ENCODE results near the gene FBXL22.

Gene FBXL22

GRCh38 chr15:63597038-63597790 lies at the start of gene FBXL22:
Gene FBXL22, plus strand, starts transcription at chr15:63597387. Its CDS starts 6 bp downstream, at chr15:63597393.
- no peak for DNase-seq

GRCh38 chr15:63551400-63551799 lies 45.8 kb upstream of the FBXL22 start:
- DNase-seq, result no peak

DNA sequence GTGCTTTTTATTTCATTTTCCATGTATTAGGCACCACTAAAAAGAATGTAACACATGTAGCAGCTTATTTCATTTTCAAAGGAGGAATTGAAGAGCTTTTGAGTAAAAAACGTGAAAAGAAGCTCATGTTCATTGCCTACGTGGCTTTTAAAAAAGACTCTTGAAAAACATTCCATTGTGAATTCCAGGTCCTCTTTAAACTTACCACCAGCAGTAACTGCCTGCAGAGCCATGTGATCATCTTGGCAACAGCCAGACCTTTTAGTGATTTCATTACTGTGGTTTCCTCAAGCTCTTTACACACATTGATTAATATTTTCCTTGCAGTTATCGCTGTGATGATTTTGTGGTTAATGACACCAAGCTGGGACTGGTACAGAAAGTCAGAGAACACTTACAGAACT lies 43.8 kb upstream of the FBXL22 start:
- no peak for DNase-seq

DNA sequence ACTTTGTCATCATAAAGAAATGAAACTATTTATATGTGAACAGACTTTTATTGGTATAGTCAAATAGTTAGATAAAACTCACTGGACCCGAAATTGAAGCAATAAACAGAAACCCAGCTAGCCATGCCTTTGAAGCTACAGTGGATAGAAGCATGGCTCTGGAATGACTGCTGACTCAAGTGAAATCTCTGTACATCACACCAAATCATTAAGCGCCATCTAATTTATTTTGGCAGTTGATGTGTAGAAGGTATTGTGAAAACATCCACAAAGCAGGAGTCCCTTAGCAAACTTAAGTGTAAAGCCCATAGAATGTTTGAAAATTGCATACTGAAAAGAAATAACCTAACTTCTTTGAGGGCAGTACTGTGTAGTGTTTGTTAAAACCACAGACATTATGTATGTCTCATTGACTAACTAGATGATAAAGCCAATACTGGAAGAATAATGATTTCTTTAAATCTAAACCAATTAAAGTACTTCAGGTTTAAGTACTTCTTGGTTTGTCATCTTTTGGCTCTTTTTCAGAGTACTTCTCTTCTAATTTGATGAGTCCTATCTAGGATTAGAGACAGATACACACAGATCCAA lies 42.8 kb upstream of the FBXL22 start:
- no peak for DNase-seq

GRCh38 chr15:63555507-63555906 lies 41.7 kb upstream of the FBXL22 start:
- no peak for DNase-seq

- DNase-seq, result no peak
Measured at GRCh38 chr15:63556246-63556645, 40.9 kb upstream of the FBXL22 start.

GRCh38 chr15:63556736-63557135 lies 40.5 kb upstream of the FBXL22 start:
- no peak for DNase-seq

GRCh38 chr15:63559753-63560152 lies 37.4 kb upstream of the FBXL22 start:
- DNase-seq, result no peak

DNA sequence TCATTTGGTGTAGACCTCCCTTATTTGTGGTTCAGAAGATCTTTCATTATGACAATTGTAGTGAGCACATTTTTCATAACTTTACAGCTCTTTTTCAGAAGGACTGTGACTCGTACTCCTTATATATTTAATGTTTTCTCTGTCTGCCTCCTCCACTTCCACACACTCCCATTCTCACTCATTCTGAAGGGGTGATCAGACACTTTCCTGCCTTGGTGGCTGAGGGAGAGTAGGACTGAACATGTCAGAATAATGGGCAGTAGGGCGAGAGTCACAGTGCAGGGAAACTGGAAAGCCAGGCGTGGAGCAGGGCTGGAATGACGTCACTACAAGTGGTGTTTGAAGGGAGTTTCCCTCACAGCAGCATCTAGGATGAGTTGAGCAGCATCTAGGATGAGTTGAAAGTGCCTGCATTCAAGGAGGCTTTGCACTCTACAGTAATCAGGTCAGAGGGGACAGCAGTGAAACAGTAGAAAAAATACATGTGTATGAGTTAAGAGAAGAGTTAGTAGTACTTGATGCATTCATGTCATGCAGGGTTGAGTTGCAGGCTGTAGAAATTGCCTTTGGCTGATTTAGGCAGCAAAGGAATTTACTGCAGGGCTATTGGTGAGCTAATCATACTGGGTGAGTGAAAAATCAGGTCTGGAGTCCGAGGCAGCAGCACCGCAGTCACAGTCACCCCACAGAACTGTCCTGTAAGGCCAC lies 36.3 kb upstream of the FBXL22 start:
- no peak for DNase-seq

DNA sequence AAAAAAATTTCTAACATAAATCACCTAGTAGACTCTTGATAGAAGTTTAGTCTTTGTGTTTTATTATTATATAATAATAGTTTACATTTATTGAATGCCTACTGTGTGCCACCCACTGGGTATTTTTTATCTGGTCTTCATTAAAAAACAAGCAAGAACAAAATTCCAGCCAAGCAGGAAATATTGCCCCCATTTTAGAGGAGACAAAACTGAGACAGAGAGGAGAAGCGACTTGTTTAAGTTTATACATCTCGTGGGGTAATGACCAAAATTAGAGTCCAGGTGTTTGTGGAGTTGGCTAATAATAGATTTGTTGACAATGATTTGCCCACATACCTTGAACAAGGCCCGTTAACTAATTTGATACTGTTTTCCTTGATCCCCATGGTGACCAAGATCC lies 33.1 kb upstream of the FBXL22 start:
- no peak for DNase-seq

DNA sequence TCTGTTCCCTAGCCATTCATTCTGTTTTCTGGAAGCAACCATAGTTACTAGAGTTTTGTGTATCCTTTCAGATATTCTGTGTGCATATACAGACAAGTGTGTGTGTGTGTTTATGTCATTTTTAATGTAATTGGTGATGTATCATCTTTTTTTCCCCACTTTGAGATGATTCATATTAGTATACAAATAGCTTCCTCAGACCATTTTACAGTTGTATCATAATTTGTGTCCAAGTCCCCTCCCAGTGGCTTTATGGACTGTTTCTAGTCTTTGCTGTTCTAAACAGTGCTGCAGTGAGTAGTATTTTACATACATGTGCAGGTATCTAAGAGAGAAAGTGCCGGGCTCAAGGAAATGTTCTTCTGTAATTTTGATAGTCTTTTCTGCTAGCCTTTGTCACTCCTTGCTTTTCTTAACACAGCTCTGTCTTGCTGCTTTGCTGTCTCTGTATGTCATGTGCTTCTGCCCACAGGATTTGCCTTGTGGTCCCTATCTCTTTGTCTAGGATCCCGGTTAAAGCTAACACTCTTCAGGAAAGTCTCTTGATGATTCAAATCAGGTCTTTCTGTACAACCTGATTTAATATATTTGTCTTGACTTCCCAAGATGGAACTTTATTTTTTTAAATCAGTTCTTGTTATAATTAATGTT lies 31.5 kb upstream of the FBXL22 start:
- DNase-seq, result no peak

GRCh38 chr15:63572749-63573464 lies 24.3 kb upstream of the FBXL22 start:
- no peak for DNase-seq

- DNase-seq, result no peak
Measured at GRCh38 chr15:63573533-63573932, 23.7 kb upstream of the FBXL22 start.

DNA sequence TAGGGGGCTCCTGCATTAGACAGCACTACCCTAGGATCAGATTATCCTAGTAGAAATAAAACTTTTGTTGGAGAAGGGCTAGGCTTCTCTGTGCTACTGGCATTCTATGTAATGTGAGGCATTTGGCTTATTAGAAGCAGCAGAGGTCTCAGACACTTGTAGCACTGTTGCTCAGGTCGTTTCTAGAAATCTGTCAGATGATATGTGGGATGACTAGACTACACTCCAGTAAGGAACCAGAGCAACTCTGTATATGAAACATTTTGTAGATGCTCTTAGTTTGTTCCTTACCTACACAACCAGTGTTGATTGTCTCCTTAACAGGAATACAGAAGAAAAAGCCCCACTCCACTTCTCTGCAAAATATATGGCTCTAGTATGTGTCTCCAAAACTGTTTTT lies 21.9 kb upstream of the FBXL22 start:
- DNase-seq, result no peak

- DNase-seq, result peak; percentile 35 to 55
Measured at GRCh38 chr15:63576441-63576840, 20.7 kb upstream of the FBXL22 start.

DNA sequence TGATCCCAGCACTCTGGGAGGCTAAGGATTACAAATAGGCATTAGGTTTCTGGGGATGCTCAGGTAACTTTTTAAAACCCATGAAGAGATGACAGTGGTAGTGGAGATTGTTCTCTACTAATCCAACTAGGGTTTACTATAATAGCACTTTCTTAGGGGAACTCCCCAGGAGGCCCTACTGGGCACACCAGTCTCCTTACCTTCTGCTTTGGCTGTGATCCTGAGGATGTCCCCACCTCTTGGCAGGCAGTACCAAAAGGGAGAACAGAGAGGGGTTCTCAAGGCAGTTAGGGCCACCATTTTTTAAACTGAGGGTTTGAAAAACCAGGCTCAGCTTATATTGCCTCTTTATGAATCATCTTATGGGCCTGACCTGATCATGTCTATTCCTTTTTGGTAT lies 15.0 kb upstream of the FBXL22 start:
- no peak for DNase-seq

DNA sequence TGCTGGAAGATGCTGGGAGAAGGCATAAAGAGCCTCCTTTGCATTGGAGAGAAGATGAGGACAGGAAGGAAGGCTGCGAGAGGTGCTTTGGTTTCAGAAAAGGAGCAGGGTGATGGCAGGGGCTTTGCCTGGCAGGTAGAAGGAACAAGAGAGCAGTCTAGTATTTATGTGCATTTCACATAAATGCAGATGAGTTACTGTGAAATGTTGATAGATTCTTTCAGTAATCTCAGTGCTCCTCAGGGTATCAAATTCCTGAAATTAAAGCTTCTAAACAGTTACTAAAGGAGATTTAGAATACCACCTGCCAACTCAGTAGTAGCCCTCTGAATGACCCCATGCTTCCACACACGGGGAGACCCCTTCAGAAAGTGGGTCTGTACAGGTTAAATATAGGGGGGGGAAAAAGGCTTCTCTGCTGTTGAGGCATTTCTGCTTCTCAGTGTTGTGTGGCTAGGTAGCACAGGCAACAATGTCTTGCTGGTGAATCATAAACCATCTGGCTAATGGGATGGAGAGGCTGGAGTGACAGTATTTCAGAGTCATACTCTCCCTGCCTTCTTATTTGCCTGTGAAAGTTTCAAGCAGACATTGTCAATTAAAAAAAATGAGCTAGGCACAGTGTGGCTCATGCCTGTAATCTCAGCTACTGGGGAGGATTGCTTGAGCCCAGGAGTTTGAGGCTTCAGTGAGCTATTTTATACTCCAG lies 14.3 kb upstream of the FBXL22 start:
- no peak for DNase-seq

- no peak for DNase-seq
Measured at GRCh38 chr15:63586790-63587189, 10.4 kb upstream of the FBXL22 start.

- DNase-seq, result no peak
Measured at GRCh38 chr15:63587527-63587926, 9.7 kb upstream of the FBXL22 start.

DNA sequence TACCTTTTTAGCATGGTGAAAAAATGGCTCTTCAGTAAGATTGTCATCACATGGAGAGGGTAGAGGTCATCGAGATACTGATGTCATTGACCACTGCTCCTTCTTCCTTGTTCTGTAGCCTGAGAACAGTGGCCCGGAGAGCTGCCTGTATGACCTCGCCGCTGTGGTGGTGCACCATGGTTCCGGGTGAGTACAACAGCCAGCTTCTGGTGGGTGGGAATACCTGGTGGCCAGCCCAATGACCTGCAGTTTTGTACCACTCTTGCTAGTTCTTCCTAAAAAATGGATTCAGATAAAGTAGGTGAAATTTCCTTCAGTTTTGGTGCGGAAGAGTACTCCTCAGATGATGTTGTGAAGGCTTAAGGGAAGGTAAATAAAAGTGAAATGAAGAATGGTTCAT lies 8.4 kb upstream of the FBXL22 start:
- DNase-seq, result no peak

DNA sequence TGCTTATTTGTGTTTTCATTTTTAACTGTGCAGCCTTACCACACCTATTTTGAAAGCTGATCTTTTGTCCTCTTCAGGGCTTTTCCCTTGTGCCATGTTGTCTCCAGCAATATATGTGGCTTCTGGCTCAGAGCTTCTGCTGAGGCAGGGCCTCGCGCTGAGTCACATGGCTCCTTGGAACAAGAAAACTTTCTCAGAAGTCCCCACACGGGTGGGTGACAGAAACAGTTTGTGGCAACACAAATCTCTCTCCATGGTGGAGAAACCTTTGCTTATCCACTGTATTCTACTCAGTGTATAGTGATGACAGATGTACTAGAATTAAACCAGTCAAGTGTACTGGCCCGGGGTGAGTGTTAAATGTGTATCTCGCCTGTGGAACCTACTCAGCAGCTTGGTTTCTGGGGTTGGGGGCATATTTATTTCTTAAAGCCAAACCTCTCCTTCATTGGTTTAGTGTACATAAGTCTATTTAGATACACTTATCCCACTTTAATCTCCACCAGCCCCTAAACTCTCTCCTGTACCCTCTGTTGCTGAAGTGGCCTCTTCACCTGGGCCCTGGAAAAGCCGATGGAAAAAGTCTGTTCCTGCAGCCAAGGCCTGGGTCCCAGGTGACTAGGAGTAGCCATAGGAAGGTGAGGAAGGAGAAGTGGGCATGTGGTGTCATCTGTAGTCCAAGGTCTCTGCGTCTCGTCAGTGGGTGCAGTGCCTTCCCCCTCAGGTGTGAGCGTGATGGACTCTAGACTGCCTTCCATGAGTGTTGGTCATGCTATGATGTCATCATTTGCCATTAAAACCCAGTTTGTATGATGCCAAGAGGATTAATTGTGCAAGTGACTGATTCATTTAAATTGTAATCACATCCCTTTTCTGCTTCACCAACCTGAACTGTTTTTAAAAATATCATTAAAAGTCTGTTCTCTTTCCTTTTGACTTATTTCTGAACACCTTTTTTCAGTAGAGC lies 3.2 kb upstream of the FBXL22 start:
- no peak for DNase-seq
